SK-N-SH (cell line): ENCODE data around the gene PDE6A. TPM values are rescaled to one million over a fixed set of nuclear protein-coding genes. Genes with fewer than 3 reads are reported as not detected.

Source experiments
- CTCF ChIA-PET: fragments of 300-600, 350-600 bp; formaldehyde crosslinking; extraction: SDS; loops from one replicate; lab custom pipeline; 2021; lab: Yijun Ruan, JAX
- POLR2A ChIA-PET: fragments of 350-600 bp; sonication (Branson Sonifier 250); formaldehyde crosslinking; extraction: SDS; loops from one replicate; lab custom pipeline; 2020; ENCODE audit warnings: antibody characterized with exemption, inconsistent platforms; lab: Yijun Ruan, JAX
- DNase-seq: peaks from one replicate; pipeline ENCODE4 v3.0.0; 2012
- H2AFZ ChIP-seq: fragments of 200-600 bp; sonication (generic); 2 replicates; pipeline ENCODE4 v1.8.1; 2016; ENCODE audit warnings: antibody characterized with exemption, mild to moderate bottlenecking, low read depth
- H3F3A ChIP-seq: fragments of 200-600 bp; sonication (generic); replicated peaks from 2 replicates; pipeline ENCODE3; 2016; ENCODE audit warnings: antibody characterized with exemption, mild to moderate bottlenecking; ENCODE audit not compliant: insufficient read depth
- H3K27ac ChIP-seq, 2 experiments: fragments of 200-500 bp in 1 of 2; fragments of 200-600 bp in 1 of 2; sonication (Bioruptor generic) in 1 of 2; sonication (generic), shearing (Covaris generic) in 1 of 2; 2 replicates each; pipeline versions ENCODE4 v1.5.1 to v1.6.1; 2014 to 2016; ENCODE audit warnings: low read depth in 2 of 2, inconsistent platforms in 1 of 2, low read length in 1 of 2, mild to moderate bottlenecking in 1 of 2, mixed read lengths in 1 of 2
- H3K27me3 ChIP-seq: fragments of 200-600 bp; sonication (generic), shearing (Covaris generic); 2 replicates; pipeline ENCODE4 v1.6.1; 2016; ENCODE audit warnings: mixed run types; ENCODE audit not compliant: insufficient read depth
- H3K36me3 ChIP-seq, 2 experiments: fragments of 200-500 bp in 1 of 2; fragments of 200-600 bp in 1 of 2; sonication (Bioruptor generic) in 1 of 2; sonication (generic) in 1 of 2; replicated peaks in 1 of 2; 2 replicates each; pipeline versions ENCODE3 to v1.5.1; 2014 to 2016; ENCODE audit warnings: low read length in 1 of 2, mild to moderate bottlenecking in 1 of 2; ENCODE audit not compliant: insufficient read depth in 2 of 2, control insufficient read depth in 1 of 2
- H3K4me1 ChIP-seq, 2 experiments: fragments of 200-500 bp in 1 of 2; fragments of 200-600 bp in 1 of 2; sonication (Bioruptor generic) in 1 of 2; sonication (generic), shearing (Covaris generic) in 1 of 2; 2 replicates each; pipeline versions ENCODE4 v1.5.1 to v1.6.1; 2014 to 2016; ENCODE audit warnings: low read depth in 1 of 2, low read length in 1 of 2, mixed run types in 1 of 2; ENCODE audit not compliant: insufficient read depth in 2 of 2, control insufficient read depth in 1 of 2
- H3K4me2 ChIP-seq: fragments of 200-600 bp; sonication (generic), shearing (Covaris generic); 2 replicates; pipeline ENCODE4 v1.6.1; 2017; ENCODE audit warnings: mixed run types
- H3K4me3 ChIP-seq, 2 experiments: fragments of 200-500 bp in 1 of 2; fragments of 200-600 bp in 1 of 2; sonication (Bioruptor generic) in 1 of 2; sonication (generic), shearing (Covaris generic) in 1 of 2; 2 replicates each; pipeline versions ENCODE4 v1.5.1 to v1.8.1; 2014 to 2016; ENCODE audit warnings: low read depth in 2 of 2, inconsistent platforms in 1 of 2, low read length in 1 of 2, mild to moderate bottlenecking in 1 of 2, mixed read lengths in 1 of 2, moderate library complexity in 1 of 2
- H3K79me2 ChIP-seq: fragments of 200-600 bp; sonication (generic); 2 replicates; pipeline ENCODE4 v1.8.1; 2017; ENCODE audit warnings: mild to moderate bottlenecking; ENCODE audit not compliant: insufficient read depth
- H3K9ac ChIP-seq: fragments of 200-600 bp; sonication (generic); 2 replicates; pipeline ENCODE4 v1.6.1; 2017; ENCODE audit warnings: mixed run types
- H3K9me2 ChIP-seq: fragments of 200-600 bp; sonication (generic); 2 replicates; pipeline ENCODE4 v1.6.1; 2017; ENCODE audit warnings: mixed run types
- H3K9me3 ChIP-seq: fragments of 200-600 bp; sonication (generic); 2 replicates; pipeline ENCODE4 v1.6.1; 2017; ENCODE audit warnings: mixed run types, mild to moderate bottlenecking, moderate library complexity
- H4K20me1 ChIP-seq: fragments of 200-600 bp; sonication (generic); 2 replicates; pipeline ENCODE4 v1.6.1; 2017; ENCODE audit warnings: mild to moderate bottlenecking, mixed run types; ENCODE audit not compliant: insufficient read depth
- CHD2 ChIP-seq: fragments of 150-350 bp; IDR thresholded peaks from 2 replicates; pipeline ENCODE4 v1.6.1; 2018; ENCODE audit warnings: low read length; ENCODE audit not compliant: partially characterized antibody
- FOSL2 ChIP-seq: IDR thresholded peaks from 2 replicates; pipeline ENCODE4 v1.4.0; 2012; ENCODE audit warnings: low read depth, mild to moderate bottlenecking, moderate library complexity, borderline replicate concordance
- FOXJ3 ChIP-seq: sonication (generic); formaldehyde crosslinking; IDR thresholded peaks from 2 replicates; pipeline ENCODE4 v1.5.1; 2020; ENCODE audit warnings: mild to moderate bottlenecking, missing genetic modification reagents
- JUND ChIP-seq: IDR thresholded peaks from 2 replicates; pipeline ENCODE4 v1.4.0; 2012
- MEF2A ChIP-seq: IDR thresholded peaks from 2 replicates; pipeline ENCODE4 v1.4.0; 2012; ENCODE audit warnings: low read depth, borderline replicate concordance
- MXI1 ChIP-seq: IDR thresholded peaks from 2 replicates; pipeline ENCODE4 v1.6.1; 2012; ENCODE audit warnings: mild to moderate bottlenecking, low read depth, low read length, improper control_type of control experiment
- NFIC ChIP-seq: IDR thresholded peaks from 2 replicates; pipeline ENCODE4 v1.4.0; 2012; ENCODE audit warnings: borderline replicate concordance
- NRF1 ChIP-seq: IDR thresholded peaks from 2 replicates; pipeline ENCODE4 v1.6.1; 2012; ENCODE audit warnings: low read depth, mild to moderate bottlenecking, low read length
- POLR2AphosphoS5 ChIP-seq: IDR thresholded peaks from 2 replicates; pipeline ENCODE4 v1.6.1; 2012; ENCODE audit warnings: low read depth, low read length
- RAD21 ChIP-seq: IDR thresholded peaks from 2 replicates; pipeline ENCODE4 v1.6.1; 2012; ENCODE audit warnings: mild to moderate bottlenecking, low read length
- RCOR1 ChIP-seq: fragments of 150-350 bp; IDR thresholded peaks from 2 replicates; pipeline ENCODE4 v1.6.1; 2017; ENCODE audit warnings: antibody characterized with exemption, low read length
- RFX5 ChIP-seq: IDR thresholded peaks from 2 replicates; pipeline ENCODE4 v1.6.1; 2012; ENCODE audit warnings: mild to moderate bottlenecking, improper control_type of control experiment, low read length
- SIN3A ChIP-seq: IDR thresholded peaks from 2 replicates; pipeline ENCODE4 v1.6.1; 2012; ENCODE audit warnings: low read depth, mild to moderate bottlenecking, low read length, moderate library complexity, borderline replicate concordance
- SMC3 ChIP-seq: IDR thresholded peaks from 2 replicates; pipeline ENCODE4 v1.6.1; 2012; ENCODE audit warnings: low read depth, low read length, improper control_type of control experiment
- TCF12 ChIP-seq: IDR thresholded peaks from 2 replicates; pipeline ENCODE4 v1.4.0; 2012
- TEAD4 ChIP-seq: IDR thresholded peaks from 2 replicates; pipeline ENCODE4 v1.4.0; 2012; ENCODE audit warnings: mild to moderate bottlenecking, borderline replicate concordance; ENCODE audit not compliant: insufficient read depth
- WGBS: methylation state at CpG from one replicate; pipeline ENCODE4 v1.1.6; 2017; ENCODE audit warnings: low lambda C conversion rate; 5-methylcytosine and 5-hydroxymethylcytosine counted together
- polyA plus RNA-seq, 3 experiments: library from polyadenylated mRNA; depleted of rRNA; stranded (reverse); fragments of >200 nt; gene quantifications; 2 replicates each; pipeline ENCODE4 v1.2.3, GENCODE V29; 2012
- TF ChIP-seq, protein P1 (sequence below): IDR thresholded peaks from 2 replicates; pipeline ENCODE4 v1.4.0; 2012; ENCODE audit warnings: low read depth
- TF ChIP-seq, protein P2 (sequence below): fragments of 150-350 bp; IDR thresholded peaks from 2 replicates; pipeline ENCODE4 v1.6.1; 2016; ENCODE audit warnings: mild to moderate bottlenecking, low read depth, low read length
- TF ChIP-seq, protein P3 (sequence below): fragments of 200-600 bp; sonication (generic); IDR thresholded peaks from 2 replicates; pipeline ENCODE4 v1.6.1; 2017; ENCODE audit warnings: antibody characterized with exemption, mild to moderate bottlenecking, moderate library complexity
- TF ChIP-seq, protein P4 (sequence below): IDR thresholded peaks from 2 replicates; pipeline ENCODE4; 2012
- TF ChIP-seq, protein P5 (sequence below): fragments of 150-350 bp; IDR thresholded peaks from 2 replicates; pipeline ENCODE4 v1.6.1; 2017; ENCODE audit warnings: antibody characterized with exemption, low read length, low read depth, borderline replicate concordance

The PDE6A gene
- polyA plus RNA-seq, 1 of the 3 experiments (the other 2 are of a cell fraction), result 0.05 TPM

DNA sequence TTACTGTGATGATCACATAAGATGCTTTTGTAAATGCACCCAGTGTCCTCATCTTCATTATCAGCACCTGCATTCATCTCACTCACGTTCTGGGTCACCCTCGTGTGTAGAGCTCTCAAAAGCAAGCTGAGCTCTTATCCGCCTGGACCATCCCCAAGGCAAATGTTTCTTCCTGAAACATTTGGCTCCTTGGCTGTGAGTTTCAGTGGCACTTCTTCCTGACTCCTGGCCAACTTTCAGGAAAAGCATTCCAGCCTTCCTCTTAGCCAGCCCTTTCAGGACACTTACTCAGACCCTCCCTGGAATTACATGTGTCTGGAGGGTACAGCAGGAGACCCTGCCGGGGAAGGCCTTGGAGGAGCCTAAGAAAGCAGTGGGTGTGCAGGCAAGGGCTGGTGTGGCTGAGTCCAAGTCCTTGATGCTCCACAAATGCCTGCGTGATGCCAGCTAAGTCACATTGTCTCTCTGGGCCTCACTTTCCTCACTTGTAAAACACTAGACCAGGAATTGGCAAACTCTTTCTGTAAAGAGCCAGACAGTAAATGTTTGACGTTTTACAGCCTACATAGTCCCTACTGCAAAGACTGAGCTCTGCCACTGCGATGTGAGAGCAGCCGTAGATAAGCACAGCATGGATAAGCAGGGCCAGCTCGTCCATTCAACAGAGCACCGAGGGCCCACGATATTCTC lies 72.1 kb downstream of the PDE6A start:
- Histone ChIP-seq H3K27me3 (no peaks in the 10 kb centered on the region; the same call in 1 of the 2 replicates), H3K9me3 (no peaks in the 10 kb centered on the region), H3K9me2 (no peaks in the 10 kb centered on the region), H2AFZ (no peak overlapping the region), H3K4me3 (no peak overlapping the region), H3K4me1 (no peaks in the 10 kb centered on the region), H3K79me2 (no peaks in the 10 kb centered on the region), H3K4me2 (no peak overlapping the region), H3K27ac (no peak overlapping the region), H3K36me3 (no peaks in the 10 kb centered on the region), H4K20me1 (no peaks in the 10 kb centered on the region), H3K9ac (no peak overlapping the region), H3F3A (no peaks in the 10 kb centered on the region)
- no peak for TF ChIP-seq MEF2A
- no peak for TF ChIP-seq SIN3A
- TF ChIP-seq, protein P1, sequence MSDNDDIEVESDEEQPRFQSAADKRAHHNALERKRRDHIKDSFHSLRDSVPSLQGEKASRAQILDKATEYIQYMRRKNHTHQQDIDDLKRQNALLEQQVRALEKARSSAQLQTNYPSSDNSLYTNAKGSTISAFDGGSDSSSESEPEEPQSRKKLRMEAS, result no peak
- TF ChIP-seq FOSL2, result no peak
- TF ChIP-seq, protein P2, sequence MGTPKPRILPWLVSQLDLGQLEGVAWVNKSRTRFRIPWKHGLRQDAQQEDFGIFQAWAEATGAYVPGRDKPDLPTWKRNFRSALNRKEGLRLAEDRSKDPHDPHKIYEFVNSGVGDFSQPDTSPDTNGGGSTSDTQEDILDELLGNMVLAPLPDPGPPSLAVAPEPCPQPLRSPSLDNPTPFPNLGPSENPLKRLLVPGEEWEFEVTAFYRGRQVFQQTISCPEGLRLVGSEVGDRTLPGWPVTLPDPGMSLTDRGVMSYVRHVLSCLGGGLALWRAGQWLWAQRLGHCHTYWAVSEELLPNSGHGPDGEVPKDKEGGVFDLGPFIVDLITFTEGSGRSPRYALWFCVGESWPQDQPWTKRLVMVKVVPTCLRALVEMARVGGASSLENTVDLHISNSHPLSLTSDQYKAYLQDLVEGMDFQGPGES, result no peak
- DNase-seq, result no peak
- POLR2A ChIA-PET, result no interaction called here
- CTCF ChIA-PET, result interaction anchor here (1.2 to 4.9 kb wide), 6 partner anchors 20 to 119 kb away, joined by 3 to 29 read pairs (median 6); no protein-coding TSS in a partner anchor
- WGBS, result 76% methylated on average over 10 of the region's 11 CpGs

DNA sequence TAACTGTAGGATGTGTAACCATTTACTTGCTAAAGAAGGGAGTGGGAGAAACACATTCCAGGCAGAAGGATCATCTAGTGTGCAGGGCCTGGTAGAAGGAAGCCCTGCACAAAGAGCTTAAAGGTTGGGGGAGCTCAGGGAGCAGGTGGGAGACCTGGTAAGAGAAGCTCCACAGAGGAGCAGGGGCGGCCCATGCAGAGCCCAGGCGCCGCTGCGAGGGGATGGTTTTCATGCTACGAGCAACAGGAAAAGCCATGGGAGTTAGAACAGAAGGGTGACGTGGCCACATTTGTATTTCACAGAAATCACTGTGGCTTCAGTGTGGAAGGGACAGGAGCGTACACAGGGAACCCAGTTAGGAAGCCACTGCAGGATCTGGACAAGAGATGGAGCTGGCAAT lies 73.1 kb downstream of the PDE6A start:
- H2AFZ ChIP-seq, result no peak overlapping the region
- no peaks in the 10 kb centered on the region for H4K20me1 ChIP-seq
- POLR2A ChIA-PET, result no interaction called here
- TF ChIP-seq TCF12 (no peak), RCOR1 (no peak), SMC3 (no peak), RFX5 (no peak), FOXJ3 (CRISPR knock-in tag) (no peak), RAD21 (no peak), NFIC (no peak), POLR2AphosphoS5 (no peak), MXI1 (no peak), MEF2A (no peak), TEAD4 (no peak), JUND (no peak), CHD2 (no peak), NRF1 (no peak)
- TF ChIP-seq, protein P1, result no peak
- TF ChIP-seq, protein P3, sequence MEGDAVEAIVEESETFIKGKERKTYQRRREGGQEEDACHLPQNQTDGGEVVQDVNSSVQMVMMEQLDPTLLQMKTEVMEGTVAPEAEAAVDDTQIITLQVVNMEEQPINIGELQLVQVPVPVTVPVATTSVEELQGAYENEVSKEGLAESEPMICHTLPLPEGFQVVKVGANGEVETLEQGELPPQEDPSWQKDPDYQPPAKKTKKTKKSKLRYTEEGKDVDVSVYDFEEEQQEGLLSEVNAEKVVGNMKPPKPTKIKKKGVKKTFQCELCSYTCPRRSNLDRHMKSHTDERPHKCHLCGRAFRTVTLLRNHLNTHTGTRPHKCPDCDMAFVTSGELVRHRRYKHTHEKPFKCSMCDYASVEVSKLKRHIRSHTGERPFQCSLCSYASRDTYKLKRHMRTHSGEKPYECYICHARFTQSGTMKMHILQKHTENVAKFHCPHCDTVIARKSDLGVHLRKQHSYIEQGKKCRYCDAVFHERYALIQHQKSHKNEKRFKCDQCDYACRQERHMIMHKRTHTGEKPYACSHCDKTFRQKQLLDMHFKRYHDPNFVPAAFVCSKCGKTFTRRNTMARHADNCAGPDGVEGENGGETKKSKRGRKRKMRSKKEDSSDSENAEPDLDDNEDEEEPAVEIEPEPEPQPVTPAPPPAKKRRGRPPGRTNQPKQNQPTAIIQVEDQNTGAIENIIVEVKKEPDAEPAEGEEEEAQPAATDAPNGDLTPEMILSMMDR, result no peak
- TF ChIP-seq, protein P4, sequence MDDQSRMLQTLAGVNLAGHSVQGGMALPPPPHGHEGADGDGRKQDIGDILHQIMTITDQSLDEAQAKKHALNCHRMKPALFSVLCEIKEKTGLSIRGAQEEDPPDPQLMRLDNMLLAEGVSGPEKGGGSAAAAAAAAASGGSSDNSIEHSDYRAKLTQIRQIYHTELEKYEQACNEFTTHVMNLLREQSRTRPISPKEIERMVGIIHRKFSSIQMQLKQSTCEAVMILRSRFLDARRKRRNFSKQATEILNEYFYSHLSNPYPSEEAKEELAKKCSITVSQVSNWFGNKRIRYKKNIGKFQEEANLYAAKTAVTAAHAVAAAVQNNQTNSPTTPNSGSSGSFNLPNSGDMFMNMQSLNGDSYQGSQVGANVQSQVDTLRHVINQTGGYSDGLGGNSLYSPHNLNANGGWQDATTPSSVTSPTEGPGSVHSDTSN, result no peak
- TF ChIP-seq, protein P5, sequence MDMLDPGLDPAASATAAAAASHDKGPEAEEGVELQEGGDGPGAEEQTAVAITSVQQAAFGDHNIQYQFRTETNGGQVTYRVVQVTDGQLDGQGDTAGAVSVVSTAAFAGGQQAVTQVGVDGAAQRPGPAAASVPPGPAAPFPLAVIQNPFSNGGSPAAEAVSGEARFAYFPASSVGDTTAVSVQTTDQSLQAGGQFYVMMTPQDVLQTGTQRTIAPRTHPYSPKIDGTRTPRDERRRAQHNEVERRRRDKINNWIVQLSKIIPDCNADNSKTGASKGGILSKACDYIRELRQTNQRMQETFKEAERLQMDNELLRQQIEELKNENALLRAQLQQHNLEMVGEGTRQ, result no peak
- TF ChIP-seq, protein P2, result no peak
- H3K9ac ChIP-seq, result no peak overlapping the region
- no peak overlapping the region for H3K4me2 ChIP-seq
- H3K4me3 ChIP-seq, result no peak overlapping the region
- H3F3A ChIP-seq, result no peaks in the 10 kb centered on the region
- CTCF ChIA-PET, result interaction anchor here (2.4 to 4.9 kb wide), 3 partner anchors 19 to 120 kb away, joined by 8 to 29 read pairs (median 11); no protein-coding TSS in a partner anchor
- no peaks in the 10 kb centered on the region for H3K9me3 ChIP-seq
- no peak for DNase-seq
- 87% methylated on average over 7 of the region's 7 CpGs for WGBS
- no peaks in the 10 kb centered on the region for H3K36me3 ChIP-seq
- no peaks in the 10 kb centered on the region for H3K9me2 ChIP-seq
- no peaks in the 10 kb centered on the region for H3K4me1 ChIP-seq
- H3K27me3 ChIP-seq, result no peaks in the 10 kb centered on the region; the same call in 1 of the 2 replicates
- no peak overlapping the region for H3K27ac ChIP-seq
- no peaks in the 10 kb centered on the region for H3K79me2 ChIP-seq
